HG03432 (cell line): ENCODE results near the gene PRPF38B.
"Not testable (repeated sequence)": the region's sequence is repeated elsewhere in the genome, so short reads cannot be mapped to it uniquely, and the experiment has no call there.

Experiments used
- ATAC-seq: cut with Tn5 transposase; IDR thresholded peaks from one replicate; pipeline ENCODE4 v1.9.1; 2021; ENCODE audit warnings: mild to moderate bottlenecking, moderate library complexity; ENCODE audit not compliant: unreplicated experiment

Gene PRPF38B, protein sequence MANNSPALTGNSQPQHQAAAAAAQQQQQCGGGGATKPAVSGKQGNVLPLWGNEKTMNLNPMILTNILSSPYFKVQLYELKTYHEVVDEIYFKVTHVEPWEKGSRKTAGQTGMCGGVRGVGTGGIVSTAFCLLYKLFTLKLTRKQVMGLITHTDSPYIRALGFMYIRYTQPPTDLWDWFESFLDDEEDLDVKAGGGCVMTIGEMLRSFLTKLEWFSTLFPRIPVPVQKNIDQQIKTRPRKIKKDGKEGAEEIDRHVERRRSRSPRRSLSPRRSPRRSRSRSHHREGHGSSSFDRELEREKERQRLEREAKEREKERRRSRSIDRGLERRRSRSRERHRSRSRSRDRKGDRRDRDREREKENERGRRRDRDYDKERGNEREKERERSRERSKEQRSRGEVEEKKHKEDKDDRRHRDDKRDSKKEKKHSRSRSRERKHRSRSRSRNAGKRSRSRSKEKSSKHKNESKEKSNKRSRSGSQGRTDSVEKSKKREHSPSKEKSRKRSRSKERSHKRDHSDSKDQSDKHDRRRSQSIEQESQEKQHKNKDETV

DNA sequence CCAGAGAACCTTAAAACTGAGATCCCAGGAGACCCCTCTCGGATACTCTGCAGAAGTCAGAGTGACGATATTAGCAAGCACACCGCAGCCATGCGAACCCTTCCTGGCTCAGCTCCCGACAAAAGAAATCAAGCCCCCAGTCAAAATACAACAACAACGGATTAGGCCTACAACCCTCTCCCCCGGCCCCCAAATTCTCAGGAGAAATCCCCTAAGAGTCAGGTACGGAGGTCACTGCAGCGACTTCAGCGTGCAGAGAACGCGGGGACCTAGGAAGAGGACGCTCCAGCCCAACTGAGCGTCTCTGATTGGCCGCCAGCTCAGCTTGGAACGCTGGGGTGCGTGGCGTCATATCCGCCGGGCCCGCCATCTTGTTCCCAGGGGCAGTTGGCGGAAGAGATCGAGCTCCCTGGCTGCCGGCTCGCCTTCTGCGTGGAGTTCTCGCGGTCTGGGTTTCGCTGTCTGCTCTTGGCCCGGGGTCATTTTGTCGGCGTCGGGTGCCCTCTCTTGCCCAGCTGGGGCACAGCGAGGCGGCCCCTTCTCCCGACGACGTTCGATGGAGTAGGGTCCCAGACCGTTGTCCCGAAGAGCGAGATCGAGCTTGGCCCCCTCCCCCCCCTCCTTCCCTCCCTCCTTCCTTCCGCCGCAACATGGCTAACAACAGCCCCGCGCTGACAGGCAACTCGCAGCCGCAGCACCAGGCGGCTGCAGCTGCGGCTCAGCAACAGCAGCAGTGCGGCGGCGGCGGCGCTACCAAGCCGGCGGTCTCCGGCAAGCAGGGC, at the start of gene PRPF38B:
Gene PRPF38B, plus strand, starts transcription at position 369 of the 782 bp plus-strand sequence. Its CDS starts 282 bp downstream, at position 651.
- ATAC-seq: peak; percentile 97

DNA sequence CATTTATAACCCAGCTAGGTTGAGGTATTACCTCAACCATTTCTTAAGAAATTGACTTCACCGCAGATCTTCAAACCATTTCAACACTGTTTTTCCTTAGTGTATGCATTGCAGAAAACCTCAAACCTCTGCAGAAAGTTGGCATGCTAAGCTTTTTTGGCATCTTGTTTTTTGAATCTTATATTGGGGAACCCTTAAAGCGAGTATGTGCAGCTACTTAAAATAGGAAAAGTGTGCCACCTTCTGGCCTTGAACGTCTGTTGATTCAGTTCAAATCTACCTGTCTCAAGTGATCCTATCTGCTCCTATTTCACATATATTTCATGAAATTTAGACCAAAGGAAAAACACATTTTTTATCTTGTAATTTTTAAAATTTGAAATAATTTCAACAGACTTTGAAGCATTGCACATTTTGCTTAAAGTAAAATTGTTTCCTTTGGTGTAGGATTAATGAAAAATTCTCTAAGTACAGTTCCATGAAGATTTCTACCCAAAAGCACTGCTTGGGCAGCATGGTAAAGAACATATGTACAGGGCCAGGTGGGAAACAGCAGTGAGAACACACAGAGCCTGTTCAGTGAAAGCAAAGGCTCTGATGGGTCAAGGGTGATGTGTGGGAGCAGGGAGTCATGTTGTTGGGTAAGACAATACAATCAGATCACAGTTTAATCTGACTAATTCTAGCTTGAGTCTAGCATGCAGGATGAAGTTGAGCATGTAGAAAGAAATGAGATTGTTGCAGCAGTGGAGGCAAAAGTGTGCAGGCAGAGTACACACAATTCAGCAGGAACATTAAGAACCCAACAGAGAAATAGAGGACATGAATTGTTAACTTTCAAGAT, 48.4 kb upstream of the PRPF38B start:
- ATAC-seq: peak; percentile 80

DNA sequence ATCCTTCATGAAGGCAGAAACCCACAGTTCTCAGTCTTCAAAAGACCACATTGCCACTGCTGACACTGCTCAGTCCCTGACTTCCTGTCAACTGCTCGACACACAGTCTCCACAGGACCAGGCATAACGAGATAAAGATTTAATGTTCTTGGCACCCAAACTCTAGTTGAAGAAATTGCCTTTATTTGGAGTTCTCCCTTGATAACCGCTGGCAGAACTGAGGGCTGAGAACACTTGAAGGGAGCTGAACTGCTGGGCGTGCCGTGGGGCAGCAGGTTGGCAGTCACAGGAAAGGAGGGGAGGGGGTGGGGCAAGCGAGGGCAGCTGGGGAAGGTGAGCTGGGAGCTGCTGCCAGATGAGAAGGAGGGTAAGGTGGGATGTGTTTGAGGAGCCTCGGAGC, 47.1 kb upstream of the PRPF38B start:
- no peak for ATAC-seq

DNA sequence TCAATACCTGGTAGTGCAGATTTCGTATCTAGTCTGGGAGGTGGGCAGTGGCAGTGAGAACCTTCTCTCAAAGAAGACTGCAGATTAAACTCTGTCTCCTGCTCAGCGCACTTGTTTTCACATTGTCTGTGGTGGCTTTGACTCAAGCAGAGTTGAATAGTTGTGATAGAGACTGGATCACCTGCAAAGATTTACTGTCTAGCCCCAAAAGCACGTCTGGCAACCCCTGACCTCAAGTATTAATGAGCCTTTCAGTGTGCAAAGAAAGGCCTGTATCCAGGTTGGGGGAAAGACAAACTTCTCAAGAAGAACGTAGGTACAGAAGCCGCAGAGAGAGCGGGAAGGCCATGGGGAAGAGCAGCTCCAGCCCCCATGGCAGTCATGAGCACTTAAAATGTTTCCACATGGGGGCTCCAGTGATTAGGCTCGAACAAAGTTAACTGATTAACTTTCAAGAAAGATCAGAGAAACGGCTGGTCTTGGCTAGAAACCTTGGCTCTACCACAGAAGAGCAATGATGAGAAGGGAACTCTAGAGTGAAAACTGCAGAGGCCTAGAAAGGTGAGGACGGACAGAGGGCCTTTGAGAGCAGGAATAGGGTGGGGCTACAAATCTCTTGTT, 46.4 kb upstream of the PRPF38B start:
- no peak for ATAC-seq

DNA sequence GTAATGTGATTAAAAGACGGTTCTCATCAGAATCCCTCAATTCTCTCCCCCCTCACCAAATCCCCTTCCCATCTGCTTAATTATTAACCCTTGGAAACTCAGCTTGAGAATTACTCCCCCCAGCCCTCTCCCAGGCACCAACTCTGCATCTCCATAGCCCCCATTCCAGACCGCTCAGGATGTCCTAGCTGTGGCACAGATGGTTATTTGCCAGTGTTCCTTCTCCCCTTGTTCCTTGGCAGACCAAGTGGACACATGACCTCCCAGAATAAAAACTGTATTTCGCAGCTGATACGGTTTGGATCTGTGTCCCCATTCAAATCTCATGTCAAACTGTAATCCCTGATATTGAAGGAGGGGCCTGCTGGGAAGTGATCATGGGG, 45.9 kb upstream of the PRPF38B start:
- ATAC-seq: no peak

DNA sequence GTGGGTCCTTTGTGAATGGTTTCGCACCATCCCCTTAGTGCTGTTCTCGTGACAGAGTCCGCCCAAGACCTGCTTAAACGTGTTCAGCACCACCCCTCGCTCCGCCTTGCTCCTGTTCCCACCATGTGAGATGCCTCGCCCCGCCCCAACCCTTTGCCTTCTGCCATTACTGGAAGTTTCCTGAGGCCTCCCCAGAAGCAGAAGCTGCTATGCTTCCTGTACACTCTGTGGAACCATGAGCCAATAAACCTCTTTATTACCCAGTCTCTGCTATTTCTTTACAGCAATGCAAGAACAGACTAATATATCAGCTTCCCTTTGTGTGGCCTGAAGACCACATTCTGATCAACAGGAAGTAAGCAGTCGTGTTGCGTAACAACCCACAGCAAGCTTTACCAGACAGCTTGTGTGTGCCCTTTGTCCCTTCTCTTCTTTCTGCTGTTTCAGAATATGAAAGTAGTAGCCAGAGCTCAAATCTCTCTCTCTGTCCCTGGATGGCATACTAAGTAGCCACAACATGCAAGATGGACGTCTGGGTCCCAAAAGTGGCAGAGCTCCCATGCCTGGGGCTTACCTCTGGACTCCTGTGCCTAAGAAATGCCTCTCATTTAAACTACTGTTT, 45.4 kb upstream of the PRPF38B start:
- ATAC-seq: no peak

DNA sequence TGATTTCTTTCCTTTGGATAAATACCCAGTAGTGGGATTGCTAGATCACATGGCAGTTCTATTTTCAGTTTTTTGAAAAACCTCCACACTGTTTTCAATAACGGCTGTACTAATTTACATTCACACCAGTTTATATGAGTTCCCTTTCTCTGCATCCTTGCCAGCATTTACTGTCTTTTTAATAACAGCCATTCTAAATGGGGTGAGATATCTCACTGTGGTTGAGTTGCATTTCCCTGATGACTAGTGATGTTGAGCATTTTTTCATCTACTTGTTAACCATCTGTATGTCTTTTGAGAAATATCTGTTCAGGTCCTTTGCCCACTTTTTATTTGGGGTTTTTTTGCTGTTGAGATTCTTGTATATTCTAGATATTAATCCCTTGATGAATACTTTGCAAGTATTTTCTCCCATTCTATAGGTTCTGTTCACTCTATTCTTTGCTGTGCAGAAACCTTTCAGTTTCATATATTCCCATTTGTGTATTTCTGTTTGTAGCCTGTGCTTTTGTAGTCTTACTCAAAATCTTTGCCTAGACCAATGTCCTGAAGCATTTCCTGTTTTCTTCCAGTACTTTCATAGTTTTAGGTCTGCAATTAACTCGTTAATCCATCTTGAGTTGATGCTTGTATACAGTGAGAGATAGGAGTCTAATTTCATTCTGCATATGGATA, 38.5 kb upstream of the PRPF38B start:
- no peak for ATAC-seq

DNA sequence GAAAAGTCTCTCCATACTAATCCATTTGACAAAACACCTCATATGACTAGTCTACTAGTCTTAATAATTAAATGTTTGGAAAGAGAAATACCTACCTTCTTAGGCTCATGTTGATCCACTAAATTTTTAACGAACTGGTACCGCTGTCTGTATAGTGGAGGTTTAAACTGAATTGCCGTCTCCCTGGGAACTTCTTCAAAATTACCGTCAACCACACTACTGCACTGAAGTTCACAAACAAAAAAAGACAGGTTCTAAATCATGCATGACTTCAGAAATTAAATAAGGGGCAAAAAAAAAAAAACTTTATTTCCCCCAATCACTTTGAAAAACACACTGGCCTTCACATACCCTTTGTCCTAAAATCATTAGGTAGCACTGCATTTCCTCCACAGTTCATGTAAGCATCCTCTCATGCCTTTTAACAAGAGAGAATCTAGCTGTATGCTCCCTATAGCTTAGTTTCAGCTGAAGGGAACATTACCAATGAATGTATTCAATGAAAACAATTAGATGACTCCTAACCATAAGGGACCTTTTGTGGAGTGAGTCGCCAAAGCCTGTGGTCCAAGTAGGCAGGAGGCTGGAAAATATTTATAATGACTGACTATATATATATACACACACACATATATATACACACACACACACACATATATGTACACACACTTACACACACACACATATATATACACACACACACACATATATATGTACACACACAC, 34.6 kb upstream of the PRPF38B start:
- no peak for ATAC-seq

DNA sequence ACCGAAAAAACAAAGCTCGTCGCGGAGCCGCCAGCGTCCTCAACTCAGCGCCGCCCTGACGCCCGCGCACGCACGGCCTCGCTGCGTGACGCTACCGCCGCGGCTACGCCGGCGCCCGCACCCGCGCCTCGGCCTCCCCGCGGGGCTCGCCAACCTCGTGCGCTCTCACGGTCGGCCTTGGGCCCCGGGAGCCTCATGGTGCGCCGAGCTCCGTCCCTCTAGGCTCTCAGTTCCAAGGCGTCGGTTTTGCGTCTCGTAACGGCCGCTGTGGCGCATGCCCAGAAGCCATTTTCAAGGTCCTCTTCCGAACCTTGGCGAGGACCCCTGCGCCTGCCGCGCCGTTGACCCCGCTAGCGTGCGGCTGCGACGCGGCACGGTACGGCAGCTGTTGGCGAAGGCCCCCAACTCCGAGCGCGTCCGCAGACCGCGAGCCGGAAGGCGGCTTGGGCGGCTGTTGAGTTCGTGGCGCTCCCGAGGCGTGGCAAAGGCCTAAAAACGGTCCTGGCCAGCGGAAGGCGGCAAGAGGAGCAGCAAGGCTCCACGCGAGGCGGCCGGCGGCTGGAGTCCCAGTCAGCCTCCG, 31.0 kb upstream of the PRPF38B start, which contains the start of gene HENMT1:
Gene HENMT1, minus strand, starts transcription at position 64 of the 580 bp plus-strand sequence. CDS start 1,209 bp downstream, outside the sequence.
- peak; percentile 91 for ATAC-seq

DNA sequence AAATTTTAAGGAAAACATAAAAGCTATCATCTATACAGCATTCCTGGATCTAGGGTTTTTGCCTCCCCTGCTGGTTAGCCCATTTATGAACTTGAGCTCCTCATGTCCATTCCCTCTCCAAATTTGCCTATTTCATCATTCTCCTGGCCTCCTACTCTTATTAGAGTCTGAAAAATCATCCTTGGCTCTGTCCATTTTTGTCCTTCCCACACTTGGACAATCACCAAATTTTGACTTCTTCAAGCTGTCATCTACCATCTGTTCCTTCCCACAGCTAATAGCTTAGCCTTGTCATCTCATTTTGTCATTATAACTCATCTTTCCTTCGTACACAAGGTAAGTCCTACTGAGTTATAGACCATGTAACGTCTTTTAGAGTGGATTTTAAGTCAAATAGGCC, 29.0 kb upstream of the PRPF38B start:
- ATAC-seq: no peak

DNA sequence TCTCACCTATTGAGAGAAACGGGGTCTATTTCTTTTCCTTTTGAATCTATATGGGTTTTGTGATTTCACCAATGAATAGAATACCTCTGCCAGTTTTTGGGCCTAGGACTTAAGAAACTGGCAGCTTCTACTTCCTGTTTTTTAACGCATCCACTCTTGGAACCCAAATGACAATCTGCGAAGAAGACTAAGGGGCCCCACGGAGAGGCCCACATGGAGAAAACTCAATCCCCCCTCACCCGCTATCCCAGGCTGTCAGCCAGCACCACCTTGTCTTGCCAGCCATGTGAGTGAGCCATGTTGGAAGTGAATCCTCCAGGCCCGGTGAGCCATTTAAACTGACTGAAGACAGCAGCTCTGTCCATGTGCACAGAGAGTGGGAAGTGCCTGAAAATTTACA, 27.6 kb upstream of the PRPF38B start:
- ATAC-seq: no peak

DNA sequence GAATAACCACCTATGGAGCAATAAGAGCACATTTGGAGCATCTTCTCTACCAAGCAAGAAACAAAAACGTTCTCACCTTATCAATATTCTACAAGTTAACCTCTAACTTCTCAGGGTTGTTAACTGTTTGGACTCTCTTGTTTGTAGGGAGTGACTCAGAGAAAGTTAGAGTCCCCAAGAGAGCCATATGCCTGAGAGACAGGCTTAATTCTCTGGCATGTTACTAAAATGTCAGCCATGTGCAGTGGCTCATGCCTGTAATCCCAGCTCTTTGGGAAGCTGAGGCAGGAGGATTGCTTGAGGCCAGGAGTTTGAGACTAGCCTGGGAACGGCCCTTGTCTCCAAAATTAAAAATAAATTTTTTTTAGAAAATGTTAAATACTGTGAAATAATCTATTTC, 27.0 kb upstream of the PRPF38B start:
- ATAC-seq: no peak

DNA sequence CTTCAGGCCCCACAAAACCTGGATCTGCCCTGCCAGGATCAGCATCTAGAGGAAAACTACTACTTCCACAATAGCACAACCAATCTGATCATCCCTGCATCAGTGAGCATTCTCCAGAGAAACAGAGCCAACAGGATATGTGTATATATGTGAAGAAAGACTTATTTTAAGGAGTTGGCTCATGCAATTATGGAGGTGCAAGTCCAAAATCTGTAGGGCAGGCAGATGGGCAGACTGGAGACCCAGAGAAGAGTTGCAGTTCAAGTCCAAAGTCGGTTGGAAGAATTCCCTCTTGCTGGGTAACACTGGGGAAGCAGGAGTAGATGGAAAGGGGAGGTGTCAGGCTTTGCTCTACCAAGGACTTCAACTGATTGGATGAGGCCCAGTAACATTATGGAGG, 26.3 kb upstream of the PRPF38B start:
- ATAC-seq: no peak

DNA sequence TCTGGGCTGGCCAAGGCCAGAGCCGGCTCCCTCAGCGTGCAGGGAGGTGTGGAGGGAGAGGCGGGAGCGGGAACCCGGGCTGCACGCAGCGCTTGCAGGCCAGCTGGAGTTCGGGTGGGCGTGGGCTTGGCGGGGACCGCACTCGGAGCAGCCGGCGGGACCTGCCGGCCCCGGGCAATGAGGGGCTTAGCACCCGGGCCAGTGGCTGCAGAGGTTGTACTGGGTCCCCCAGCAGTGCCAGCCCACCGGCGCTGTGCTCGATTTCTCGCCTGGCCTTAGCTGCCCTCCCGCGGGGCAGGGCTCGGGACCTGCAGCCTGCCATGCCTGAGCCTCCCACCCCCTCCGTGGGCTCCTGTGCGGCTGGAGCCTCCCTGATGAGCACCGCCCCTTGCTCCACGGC, 24.7 kb upstream of the PRPF38B start:
- ATAC-seq: not testable (repeated sequence)

DNA sequence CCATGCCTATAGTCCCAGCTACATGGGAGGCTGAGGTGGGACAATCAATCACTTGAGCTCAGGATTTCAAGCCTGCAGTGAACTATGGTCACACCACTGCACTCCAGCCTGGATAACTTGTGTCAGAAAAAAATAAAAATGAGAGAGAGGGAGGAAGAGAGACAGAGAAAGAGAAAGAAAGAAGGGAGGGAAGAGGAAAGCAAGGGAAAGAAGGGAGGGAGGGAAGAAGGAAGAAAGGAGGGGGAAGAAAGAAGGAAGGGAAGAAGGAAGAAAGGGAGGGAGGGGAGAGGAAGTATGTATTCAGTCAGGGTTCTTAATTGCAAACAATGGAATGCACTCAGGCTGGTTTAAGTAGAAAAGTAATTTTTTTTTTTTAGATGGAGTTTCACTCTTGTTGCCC, 23.3 kb upstream of the PRPF38B start:
- no peak for ATAC-seq

DNA sequence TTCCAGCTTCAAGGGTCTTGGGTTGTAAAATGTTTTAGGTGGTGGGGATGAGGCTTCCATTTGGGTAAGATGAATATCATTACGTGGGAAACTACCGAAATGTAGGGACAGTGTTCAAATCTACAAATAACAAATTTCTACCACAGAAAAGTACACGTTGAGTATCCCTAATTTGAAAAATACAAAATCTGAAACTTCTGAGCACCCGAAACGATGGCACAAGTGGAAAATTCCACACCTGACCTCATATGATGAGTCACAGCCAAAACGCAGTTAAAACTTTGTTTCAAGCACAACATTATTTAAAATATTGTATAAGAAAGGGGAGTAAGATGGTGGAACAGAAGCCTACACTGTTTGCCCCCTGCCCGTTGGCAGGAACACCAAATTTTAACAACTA, 22.4 kb upstream of the PRPF38B start:
- no peak for ATAC-seq

DNA sequence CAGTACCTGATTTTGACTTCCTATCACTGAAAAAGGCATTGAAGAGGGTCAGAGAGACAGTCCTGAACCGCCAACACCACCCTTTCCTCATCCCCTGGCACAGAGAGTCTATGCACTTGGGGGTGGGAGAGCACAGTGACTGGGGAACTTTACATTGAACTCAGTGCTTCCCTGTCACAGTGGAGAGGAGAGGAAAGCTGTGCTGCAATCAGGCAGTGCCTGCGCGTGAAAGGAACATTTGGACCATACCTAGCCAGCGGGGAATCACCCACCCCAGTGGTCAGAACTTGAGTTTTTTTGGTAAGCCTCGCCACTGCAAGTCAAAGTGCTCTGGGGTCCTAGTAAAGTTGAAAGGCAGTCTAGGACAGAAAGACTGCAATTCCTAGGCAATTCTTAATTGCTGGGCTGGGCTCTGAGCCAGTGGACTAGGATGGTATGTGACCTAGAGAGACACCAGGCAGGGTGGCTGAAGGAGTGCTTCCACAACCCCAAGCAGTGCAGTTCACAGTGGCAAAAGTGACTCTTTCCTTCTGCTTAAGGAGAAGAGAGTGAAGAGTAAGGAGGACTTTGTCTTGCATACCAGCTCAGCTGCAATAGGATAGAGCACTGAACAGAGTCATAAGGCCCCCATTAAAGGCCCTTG, 21.9 kb upstream of the PRPF38B start:
- no peak for ATAC-seq

DNA sequence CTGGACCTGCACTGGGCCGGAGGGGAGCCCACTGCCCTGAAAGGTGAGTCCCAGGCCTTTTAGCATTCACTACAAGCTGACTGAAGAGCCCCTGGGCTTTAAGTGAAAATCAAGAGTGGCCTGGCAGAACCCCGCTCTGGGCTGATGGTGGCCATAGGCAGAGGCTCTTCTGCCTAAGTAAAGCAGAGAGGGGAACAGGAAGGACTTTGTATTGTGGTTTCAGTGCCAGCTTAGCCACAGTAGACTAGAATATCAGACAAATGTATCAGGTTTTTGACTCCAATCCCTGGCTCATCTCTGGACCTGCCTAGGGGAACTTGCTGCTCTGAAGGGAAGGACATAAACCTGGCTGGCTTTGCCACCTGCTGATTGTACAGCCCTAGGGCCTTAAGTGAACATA, 21.0 kb upstream of the PRPF38B start:
- no peak for ATAC-seq
